ENCODE measurements around the gene SENP3. TPM values are rescaled to one million over a fixed set of nuclear protein-coding genes. Genes with fewer than 3 reads are reported as not detected.

The SENP3 gene
- total RNA-seq, result 10 to 100 TPM; 30.9 to 34.1 TPM
- long read RNA-seq, transcript SENP3-201 (11 exons, 2,611 nt), result major isoform, 13 of 28 reads
- long read RNA-seq, partial matches to known transcripts, result 14 of 28 reads
- long read RNA-seq, other reads (novel, unspliced or antisense), result 1 of 28 reads

DNA sequence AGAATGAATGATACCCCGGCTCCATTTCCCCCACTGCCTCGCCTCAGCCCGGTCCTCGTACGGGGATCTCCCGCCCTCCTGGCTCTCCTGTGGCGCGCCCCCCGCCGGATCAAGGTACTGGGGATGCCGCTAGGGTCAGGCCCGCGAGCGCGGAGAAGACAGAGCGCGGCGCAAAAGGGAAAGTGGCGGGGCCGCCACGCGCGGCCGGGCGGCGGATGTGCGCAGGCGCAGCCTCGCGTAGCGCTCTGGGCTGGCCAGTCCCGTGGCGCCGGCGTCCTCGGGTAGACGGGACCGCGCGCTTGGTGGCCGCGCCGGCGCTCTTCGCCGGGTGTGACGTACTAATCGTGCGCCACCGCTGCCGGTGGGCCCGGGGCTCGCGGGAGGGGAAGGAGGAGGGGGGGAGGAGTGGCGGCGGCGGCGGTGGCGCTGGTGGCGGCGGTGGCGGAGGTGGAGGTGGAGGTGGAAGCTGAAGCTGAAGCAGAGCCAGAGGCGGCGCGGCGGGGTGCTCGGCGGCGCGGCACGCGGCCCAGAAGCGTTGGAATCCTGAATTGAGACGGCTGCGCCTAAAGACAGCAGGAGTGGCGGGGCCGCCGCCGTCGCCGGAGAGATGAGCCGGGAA, at the start of gene SENP3:
Gene SENP3 (plus strand): TSS at position 331 of the 619 bp plus-strand sequence. CDS start 1,158 bp downstream, outside the sequence.
- peak; percentile 56 for ATAC-seq
- DNase-seq, result peak; percentile 88 to 93
- intact Hi-C loops (cut with DNase I, micrococcal nuclease), result loop anchor here in 1 of 2 donors (2.0 kb wide), 1 partner anchor 47 kb away; no protein-coding TSS in a partner anchor

DNA sequence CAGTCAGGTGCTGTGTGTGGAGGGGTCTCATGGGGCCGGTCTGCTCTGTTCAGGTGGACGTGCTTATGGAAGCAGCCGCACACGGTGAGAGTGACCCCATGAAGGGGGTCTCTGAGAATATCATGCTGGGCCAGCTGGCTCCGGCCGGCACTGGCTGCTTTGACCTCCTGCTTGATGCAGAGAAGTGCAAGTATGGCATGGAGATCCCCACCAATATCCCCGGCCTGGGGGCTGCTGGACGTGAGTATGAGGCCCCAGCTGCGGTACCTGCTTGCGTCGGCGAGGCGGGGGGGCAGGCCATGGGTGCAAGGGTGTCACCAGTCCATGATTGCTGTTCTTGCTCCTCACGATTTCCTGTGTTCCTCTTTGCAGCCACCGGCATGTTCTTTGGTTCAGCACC, 49.6 kb upstream of the SENP3 start:
- intact Hi-C loops (cut with DNase I, micrococcal nuclease), result no loop called here
- no peak for ATAC-seq

DNA sequence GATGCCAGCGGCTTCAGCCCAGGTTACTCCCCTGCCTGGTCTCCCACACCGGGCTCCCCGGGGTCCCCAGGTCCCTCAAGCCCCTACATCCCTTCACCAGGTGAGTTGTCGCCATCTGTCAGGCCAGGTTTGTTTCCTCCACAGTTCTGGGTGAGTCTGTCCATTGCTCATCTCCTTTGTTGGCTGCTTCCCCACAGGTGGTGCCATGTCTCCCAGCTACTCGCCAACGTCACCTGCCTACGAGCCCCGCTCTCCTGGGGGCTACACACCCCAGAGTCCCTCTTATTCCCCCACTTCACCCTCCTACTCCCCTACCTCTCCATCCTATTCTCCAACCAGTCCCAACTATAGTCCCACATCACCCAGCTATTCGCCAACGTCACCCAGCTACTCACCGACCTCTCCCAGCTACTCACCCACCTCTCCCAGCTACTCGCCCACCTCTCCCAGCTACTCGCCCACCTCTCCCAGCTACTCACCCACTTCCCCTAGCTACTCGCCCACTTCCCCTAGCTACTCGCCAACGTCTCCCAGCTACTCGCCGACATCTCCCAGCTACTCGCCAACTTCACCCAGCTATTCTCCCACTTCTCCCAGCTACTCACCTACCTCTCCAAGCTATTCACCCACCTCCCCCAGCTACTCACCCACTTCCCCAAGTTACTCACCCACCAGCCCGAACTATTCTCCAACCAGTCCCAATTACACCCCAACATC, 48.7 kb upstream of the SENP3 start:
- intact Hi-C loops (cut with DNase I, micrococcal nuclease), result no loop called here
- no peak for ATAC-seq
- DNase-seq, result no peak

More for the DNA sequence above, 49.6 kb upstream of the SENP3 start:
- no peak for DNase-seq

DNA sequence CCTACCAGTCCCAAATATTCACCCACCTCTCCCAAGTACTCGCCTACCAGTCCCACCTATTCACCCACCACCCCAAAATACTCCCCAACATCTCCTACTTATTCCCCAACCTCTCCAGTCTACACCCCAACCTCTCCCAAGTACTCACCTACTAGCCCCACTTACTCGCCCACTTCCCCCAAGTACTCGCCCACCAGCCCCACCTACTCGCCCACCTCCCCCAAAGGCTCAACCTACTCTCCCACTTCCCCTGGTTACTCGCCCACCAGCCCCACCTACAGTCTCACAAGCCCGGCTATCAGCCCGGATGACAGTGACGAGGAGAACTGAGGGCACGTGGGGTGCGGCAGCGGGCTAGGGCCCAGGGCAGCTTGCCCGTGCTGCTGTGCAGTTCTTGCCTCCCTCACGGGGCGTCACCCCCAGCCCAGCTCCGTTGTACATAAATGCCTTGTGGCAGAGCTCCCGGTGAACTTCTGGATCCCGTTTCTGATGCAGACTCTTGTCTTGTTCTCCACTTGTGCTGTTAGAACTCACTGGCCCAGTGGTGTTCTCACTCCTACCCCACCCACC, 47.8 kb upstream of the SENP3 start:
- no peak for DNase-seq
- intact Hi-C loops (cut with DNase I, micrococcal nuclease), result loop anchor here in 1 of 2 donors (2.0 kb wide), 1 partner anchor 47 kb away; the partner anchor contains the start of gene SENP3
- ATAC-seq, result no peak

DNA sequence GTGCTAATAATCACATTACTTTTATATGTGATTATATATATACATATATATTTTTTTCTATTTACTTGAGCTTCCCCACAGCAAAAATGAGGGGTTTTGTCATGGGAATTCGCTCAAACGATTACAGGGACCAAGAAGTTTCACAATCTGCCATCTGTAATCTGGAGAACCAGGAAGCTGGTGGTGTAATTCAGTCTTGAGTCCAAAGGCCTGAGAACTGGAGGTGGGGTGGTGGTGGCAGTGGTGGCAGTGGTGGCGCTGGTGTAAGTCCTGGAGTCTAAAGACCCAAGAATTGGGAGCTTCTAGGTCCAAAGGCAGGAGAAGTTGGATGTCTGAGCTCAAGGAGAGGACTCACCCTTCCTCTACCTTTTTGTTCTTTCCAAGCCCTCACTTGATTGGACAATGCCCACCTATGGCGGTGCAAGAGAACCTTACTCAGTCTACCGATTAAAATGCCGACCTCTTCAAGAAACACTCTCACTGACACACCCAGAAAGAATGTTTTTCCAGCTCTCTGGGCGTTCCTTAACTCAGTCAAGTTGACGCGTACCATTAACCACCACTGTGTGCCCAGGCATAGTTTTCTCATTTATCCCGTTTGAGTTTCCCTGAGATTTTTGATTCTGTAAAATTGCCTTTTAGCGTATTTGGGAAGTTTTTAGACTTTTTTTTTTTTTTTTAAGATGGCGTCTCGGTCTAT, 45.7 kb upstream of the SENP3 start:
- intact Hi-C loops (cut with DNase I, micrococcal nuclease), result loop anchor here in 1 of 2 donors (2.0 kb wide), 1 partner anchor 45 kb away; the partner anchor contains the start of gene SENP3
- ATAC-seq (peak; percentile 93), DNase-seq (peak; percentile 67 to 71)

DNA sequence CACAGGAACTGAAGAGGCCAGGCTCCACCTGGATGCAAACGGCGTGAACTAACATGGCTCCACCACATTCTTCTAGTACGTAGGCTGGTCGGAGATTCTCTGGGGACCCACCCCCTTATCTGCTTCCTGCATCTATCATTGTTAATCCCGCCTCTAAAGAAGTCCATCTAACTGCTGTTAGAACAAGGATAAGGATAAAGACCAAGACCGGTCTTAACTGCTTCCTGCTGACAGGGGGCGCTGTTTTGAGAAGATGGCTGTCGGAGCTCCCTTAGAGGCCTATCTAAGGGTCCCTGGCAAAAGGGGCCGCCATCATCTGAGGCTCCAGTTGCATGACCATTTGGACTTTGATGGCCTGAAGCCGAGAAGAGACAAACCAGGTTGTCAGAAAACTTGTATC, 38.7 kb upstream of the SENP3 start:
- DNase-seq, result no peak
- intact Hi-C loops (cut with DNase I, micrococcal nuclease), result no loop called here
- peak; percentile 42 for ATAC-seq

DNA sequence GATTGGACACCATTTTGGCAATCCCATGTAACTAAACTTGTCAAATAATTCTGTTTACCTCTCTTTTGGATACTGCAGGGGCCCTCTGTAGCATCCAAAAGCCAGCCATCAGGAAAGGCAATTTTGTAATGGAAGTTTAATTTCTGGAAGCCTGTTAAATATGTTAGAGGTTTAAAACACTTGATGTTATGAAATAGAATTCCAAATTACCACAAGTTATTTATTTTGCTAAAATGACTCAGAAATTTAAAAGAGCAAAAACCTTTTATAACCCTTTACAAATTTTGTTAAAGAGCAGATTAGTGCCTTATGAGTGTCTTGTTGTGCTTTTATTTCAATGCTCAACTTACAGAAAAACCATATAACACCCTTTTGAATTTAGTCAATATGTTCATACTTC, 32.9 kb upstream of the SENP3 start:
- no peak for ATAC-seq
- intact Hi-C loops (cut with DNase I, micrococcal nuclease), result no loop called here
- no peak for DNase-seq

DNA sequence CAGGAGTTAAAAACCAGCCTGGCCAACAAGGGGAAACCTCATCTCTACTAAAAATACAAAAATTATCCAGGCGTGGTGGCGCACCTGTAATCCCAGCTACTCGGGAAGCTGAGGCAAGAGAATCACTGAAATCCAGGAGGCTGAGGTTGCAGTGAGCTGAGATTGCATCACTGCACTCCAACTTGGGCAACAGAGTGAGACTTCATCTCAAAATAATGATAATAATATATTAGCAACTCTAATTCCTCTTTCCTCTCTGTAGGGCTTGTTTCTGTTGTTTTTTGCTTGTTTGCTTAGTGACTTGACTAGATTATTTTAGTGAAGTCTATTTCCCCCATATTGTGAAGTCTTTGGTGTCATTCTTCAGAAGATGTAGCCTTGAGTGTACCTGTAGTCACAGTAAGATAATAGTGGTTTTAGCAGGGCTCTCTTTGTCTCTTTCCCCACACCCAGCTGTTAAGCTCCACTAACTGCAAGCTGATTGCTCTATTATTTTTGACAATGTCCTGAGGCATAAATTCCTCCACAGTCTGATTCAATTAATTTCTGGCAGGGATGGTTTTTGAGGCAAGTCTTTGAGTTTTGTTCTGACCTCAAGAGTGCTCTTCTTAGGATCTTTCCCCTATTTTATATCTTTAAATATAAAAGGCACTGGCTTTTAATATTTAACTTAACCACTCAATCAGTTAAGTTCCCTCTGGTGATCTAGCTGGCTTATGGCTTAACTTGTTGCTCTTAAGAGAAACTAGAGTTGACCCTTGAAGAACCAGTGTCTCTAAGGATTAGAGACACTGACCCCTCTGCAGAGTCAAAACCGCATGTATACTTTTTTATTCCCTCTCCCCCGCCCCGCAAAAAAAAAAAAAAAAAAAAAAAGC, 31.5 kb upstream of the SENP3 start:
- no peak for ATAC-seq
- no peak for DNase-seq

DNA sequence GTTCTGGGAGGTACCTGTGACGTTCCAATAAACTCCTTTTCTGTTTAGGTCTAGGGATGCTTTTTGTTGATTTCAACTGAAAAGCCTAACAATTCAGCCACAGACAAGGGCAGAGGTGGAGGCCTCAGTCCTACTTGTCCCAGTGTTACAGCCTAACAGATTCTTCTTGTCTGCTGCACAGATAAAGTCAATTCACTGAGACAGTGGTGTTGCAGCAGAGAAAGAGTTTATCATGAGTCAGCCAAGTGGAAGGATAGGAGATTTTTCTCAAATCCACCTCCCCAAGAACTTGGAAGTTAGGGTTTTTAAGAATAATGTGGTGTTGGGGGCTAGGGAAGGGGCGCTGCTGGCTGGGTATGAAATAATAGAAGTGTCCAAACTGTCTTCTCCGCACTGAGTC, 23.7 kb upstream of the SENP3 start:
- DNase-seq, result no peak
- ATAC-seq, result no peak
- intact Hi-C loops (cut with DNase I, micrococcal nuclease), result no loop called here

More for the DNA sequence above, 31.5 kb upstream of the SENP3 start:
- intact Hi-C loops (cut with DNase I, micrococcal nuclease), result no loop called here

DNA sequence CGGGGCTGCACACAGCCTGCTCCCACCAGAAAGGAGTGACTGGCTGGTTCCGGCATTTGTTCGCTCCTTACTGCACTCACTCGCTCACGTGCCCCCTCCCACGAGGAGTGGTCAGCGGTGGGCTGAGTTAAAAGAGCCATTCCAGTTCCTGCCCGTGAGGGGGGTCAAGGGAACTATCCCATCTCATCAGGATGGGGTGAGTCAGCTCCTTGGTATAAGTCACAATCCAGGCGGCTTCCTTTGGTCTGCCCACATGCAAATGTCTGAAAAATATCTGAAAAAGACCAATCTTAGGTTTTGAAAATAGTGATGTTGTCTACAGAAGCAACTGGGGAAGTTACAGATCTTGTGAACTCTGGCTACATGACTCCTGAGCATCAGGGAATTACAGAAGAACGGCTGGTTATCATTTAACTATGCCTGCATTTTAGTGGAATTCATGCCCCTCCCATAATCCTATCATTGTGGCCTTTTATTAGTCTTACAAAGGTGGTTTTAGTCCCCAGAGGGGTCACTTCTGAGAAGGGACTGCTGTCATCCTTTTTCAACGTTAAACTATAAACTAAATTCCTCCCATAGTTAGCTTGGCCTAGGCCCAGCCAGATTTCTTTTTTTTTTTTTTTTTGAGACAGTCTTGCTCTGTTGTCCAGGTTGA, 22.7 kb upstream of the SENP3 start:
- ATAC-seq, result no peak

DNA sequence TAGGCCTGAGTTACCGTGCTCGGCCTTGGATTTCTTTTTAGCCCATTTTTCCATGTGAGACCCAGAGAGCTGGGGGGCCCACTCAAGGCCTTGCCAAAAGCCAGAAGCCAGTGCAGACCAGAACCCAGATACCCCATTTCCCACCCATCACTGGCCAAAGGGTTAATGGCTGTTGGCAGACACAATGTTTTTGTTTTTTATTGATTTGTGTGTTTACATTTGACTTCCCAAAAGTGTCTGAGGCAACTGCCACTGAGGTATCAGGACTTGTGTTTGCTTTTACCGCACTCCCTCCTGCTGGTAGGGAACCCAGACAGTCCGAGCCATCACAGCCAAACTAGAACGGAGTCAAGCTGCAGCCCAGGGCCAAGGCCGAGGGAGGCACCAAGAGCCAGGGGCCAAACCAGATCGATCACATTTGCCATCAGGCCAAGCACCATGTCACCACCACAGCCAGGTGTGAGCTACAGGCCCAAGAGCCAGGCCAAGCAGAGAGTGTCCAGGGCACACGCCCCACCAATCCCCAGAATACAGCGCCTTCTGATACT, 20.6 kb upstream of the SENP3 start:
- DNase-seq (no peak), ATAC-seq (no peak)
- intact Hi-C loops (cut with DNase I, micrococcal nuclease), result no loop called here

More for the DNA sequence above, 22.7 kb upstream of the SENP3 start:
- intact Hi-C loops (cut with DNase I, micrococcal nuclease), result no loop called here
- no peak for DNase-seq

DNA sequence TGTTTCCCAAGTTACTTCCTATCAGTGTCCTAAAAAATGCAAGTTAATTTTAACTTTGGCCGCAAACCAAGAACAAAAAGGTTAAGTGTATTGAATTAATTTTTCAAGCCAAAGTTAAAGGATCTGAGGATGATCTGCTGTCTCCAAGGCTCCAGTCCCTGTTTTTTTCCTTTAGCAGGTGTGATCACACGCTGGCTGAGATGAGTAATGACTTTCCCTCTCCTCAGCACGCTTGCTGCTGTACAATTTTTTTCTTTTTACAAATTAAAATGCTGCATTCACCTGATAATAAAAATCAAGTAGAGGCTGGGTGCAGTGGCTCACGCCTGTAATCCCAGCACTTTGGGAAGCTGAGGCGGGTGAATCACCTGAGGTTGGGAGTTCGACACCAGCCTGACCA, 16.8 kb upstream of the SENP3 start:
- no peak for DNase-seq
- intact Hi-C loops (cut with DNase I, micrococcal nuclease), result no loop called here
- no peak for ATAC-seq

DNA sequence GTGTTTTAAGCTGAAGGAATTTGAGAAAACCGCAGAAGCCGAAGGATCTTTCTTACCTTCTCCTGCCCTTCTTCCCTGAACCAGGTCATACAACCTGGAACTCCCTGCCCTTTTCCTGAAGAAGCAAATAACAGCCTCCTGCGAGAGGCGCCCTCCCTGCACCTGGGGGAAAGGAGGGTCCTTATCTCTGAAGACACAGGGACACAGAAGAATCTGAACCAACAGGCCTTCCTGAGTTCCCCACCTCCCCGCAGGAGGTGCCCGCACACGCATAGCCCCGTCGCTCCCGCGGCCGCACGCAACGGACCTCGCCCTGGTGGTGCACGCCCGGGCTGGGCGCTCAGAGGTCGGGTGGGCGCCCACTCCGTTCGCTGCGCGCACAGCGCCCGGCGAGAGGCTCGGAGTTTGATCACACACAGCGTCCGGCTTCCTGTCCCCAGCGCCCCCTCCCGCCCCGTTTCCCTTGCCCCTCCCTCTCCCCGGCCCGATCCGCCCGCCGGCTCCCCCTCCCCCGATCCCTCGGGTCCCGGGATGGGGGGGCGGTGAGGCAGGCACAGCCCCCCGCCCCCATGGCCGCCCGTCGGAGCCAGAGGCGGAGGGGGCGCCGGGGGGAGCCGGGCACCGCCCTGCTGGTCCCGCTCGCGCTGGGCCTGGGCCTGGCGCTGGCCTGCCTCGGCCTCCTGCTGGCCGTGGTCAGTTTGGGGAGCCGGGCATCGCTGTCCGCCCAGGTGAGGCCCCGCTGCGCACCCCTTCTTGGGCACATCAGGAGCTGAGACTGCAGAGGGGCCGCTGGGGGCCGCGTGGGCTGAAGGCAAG, 12.9 kb upstream of the SENP3 start, which contains the start of gene TNFSF12:
Gene TNFSF12 (plus strand): TSS at position 474 of the 816 bp plus-strand sequence. CDS start 96 bp downstream, at position 570.
- peak; percentile 73 for ATAC-seq
- intact Hi-C loops (cut with DNase I, micrococcal nuclease), result no loop called here
- peak; percentile 62 to 81 for DNase-seq

DNA sequence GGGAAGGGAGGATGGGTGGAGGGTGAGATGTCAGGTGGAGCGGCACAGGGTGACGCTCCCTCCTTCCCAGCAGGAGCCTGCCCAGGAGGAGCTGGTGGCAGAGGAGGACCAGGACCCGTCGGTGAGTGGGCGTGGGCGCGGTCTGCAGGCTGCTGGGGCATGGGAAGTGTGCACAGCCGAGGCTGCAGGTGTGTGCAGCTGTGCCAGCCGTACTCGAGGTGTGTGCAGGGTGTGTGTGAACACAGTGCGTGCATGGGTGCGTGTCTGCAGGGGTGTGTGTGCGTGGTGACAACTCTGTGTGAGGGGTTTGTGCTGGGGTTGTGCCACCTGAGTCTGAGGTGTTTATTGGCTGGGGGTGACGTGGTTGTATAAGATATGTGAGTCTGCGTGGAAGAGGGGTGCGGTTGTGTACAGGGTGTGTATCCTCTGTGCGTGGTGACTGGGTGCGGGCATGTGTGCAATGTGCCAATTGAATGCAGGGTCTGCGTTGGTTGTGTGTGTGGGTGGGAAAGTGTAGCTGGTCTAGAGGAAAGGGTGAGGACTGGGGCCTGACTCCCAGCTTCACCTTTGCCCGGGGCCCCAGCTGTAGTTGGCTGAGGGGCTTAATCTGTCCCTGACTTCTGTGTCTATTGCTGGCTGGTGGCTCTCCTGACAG, 12.2 kb upstream of the SENP3 start:
- intact Hi-C loops (cut with DNase I, micrococcal nuclease), result no loop called here
- peak; percentile 74 for ATAC-seq
- DNase-seq, result peak; percentile 63 to 72

DNA sequence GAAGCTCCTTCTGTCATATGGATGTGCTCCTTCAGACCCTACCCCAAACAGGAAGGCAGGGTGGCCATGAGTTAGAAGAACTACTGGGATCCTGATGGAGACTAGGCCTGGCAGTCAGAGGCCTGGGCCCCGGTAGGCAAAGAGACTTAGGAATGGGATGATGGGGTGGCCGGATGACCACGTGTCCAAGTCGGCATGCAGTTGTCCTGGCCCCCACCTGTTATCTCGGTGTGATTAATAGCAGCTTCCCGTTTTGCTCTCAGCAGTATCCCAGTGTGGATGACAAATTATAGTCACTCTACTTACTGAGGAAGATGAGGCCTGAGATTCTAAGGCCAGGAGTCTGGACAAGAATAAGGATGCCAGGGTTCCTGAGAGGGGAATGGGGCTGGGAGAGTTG, 11.4 kb upstream of the SENP3 start:
- intact Hi-C loops (cut with DNase I, micrococcal nuclease), result no loop called here
- DNase-seq, result no peak

DNA sequence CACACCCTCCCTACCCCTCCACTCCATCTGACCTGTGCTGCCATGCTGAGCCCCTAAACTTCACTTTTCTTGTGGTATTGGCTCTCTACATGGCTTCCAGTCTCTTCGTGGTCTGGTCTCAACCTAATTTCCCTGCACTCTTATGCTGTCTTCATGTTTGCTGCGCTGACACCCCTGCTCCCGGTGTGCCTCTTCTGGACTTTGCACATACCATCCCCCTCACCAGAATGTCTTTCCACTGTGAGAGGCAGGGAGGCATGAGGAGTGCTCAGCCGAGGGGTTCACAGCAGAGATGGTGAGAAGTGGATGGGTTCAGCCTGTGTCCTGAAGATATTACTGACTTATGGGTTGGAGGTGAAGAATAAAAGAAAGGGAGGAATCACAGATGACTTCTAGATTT, 10.3 kb upstream of the SENP3 start:
- ATAC-seq, result no peak
- no peak for DNase-seq
- intact Hi-C loops (cut with DNase I, micrococcal nuclease), result no loop called here

More for the DNA sequence above, 11.4 kb upstream of the SENP3 start:
- no peak for ATAC-seq

Data from left colon (tissue), 2 donors.